HG03442 (cell line): ENCODE data around the gene IP6K2.

Experiments
- ATAC-seq: cut with Tn5 transposase; IDR thresholded peaks from one replicate; pipeline ENCODE4 v1.9.1; 2021; ENCODE audit warnings: mild to moderate bottlenecking, moderate library complexity; ENCODE audit not compliant: unreplicated experiment

Gene IP6K2

DNA sequence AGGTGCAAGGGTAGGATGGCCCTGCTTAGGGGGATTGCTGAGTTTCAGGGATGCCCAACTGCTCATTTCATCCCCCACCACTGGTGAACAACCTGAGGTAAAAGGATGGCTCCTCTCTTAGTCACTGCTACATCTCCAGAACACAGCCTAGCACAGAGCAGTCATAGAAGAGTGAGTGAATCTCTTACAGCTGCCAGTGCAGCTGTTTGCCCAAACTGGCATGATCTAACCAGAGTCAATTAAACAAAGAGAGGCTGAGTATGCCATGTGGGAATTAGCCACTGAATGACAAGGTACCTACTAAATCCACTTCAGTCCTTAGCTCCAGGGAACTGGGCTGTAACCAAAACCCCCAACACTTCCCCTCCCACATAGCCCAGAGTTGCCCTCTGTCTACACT lies 24.5 kb downstream of the IP6K2 start:
- ATAC-seq = no peak

DNA sequence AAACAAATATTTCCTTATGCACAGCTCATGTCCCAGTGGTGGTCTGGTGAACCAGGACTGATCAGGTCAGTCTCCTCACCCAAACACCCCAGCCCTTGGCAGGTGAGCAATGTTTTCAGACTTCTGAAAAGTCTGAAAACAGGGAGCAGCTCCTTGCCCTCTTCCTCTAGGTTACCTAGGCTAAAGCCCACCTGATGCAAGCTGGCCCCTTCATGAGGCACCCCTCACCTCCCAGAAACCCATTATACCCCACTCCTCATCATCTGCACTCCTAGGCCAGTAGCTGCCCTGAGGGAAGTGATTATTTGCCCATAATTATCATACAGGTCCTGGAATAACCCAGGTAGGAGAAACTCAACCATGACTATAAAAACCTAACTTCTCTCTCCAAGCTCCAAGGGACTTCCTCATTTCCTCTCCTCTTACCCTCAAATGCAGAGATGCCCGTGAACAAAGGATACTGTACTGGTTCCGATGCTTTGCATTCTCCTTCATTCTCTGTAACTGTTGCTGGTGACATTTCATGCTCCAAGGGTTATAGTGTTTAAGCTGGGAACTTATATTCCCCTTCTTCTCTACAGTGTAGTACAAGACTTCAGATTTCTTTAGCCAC lies 26.1 kb downstream of the IP6K2 start:
- ATAC-seq = no peak

DNA sequence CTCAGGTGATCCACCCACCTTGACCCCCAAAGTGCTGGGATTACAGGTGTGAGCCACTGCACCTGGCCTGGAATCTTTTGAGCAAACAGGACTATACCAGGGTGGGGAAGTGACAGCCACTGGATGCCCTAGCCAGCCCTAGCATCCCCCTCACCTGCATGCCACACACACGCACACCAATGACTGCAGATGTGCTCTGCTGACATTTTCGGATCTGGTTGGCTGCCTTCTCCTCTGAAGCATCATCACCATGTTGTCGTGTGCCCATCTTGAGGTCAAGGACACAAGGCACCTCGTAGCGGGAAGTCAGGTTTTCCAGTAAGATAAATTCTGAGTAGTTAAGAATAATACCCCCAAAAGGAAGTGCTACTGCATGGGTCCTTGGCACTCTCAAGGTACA lies 27.6 kb downstream of the IP6K2 start:
- ATAC-seq = no peak

DNA sequence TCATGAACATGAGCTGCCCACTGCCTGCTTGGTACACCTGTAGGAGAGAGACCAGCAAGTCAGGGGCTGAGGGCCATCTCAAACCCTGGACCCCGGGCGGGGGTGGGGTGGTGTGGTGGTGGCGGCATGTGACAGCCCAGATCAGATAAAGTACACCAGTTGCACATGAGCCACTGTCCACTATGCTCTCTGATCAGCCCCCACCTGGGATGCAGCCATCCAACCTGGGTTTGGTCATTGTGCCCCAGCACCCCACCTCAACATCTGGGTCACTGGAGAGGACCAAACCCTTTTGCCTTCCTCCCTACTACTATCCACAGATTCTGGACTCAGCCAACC lies 28.3 kb downstream of the IP6K2 start:
- no peak for ATAC-seq

DNA sequence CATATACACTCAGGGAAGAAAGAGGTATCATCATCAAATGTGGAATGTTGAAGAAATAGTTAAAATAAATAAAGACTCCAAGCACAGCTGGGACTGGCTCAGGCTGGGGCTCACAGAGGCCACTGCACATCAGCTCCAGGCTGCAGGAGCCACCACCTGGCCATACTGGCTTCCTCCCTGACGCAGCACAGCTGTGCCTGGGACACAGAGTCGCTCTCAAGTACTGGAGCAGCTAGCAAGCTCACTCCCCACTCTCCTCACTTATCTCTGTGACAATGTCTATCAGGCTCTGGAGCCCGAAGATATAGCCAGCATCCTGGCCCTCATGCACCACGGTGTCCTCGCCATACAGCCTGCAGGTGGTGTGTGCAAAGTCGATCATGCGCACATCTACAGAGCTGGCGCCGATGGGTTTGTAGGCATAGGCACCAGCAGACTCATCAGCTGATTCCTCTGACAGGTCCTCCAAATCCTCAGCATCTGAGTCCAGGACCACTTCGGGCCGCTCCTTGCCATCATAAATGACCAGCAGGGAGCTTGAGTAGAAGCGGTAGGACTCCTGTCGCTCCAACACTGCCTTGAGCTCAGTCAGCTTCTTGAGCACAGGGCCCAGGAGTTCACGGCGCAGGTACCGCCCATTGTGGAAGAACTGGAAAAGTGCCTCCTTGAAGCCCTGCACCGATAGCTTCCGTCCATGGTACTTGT lies 28.8 kb downstream of the IP6K2 start:
- no peak for ATAC-seq

- ATAC-seq = no peak
Measured at GRCh38 chr3:48687220-48687678, 29.8 kb downstream of the IP6K2 start.

GRCh38 chr3:48686538-48687219 lies 30.3 kb downstream of the IP6K2 start:
- ATAC-seq = no peak

DNA sequence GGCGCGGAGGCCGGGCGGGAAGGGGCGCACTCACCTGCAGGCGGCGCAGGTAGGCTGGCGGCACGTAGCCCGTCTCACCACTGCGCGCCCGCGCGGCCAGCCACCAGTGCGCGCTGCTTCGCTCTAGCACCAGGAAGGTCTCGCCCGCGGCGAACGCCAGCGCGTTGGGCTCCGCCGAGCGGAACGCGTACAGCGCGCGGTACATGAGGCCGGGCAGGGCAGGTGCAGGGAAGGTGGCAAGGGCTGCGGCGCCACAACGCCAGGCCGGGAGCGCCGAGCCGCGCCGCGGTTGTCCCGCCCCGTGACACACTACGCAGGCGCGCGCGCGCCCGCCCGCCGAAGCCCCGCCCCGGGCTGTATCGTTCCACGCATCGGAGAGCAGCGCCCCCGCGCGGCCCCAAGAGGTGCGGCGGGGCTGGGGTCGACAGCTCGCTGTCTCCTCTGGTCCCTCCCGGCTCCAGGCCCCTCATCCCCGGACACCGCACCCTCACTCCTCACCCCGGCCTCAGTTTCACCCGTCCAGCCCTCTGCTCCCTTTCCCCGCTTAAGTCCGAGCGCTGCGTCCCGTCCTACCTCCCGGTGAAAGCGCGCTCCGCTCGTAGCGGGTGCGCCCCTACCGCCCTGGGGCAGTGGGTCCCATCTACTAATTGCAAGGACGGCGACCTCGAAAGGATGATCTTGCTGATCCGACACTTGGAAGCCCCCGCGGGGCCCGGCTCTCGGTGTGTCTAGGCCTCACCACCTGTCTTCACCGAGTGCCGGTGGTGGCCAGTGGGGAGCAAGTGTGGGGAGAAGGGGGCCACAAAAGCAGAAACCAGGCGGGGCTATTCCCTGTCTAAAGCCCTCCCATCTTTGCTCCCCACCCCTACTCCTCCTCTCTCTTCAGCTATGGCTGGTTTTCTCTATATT lies 31.2 kb downstream of the IP6K2 start, which contains the start of gene NCKIPSD:
Gene NCKIPSD (minus strand): TSS at position 313 of the 909 bp plus-strand sequence. CDS start 108 bp downstream, at position 205.
- ATAC-seq = peak; percentile 75

- ATAC-seq = no peak
Measured at GRCh38 chr3:48685293-48685602, 31.8 kb downstream of the IP6K2 start.

DNA sequence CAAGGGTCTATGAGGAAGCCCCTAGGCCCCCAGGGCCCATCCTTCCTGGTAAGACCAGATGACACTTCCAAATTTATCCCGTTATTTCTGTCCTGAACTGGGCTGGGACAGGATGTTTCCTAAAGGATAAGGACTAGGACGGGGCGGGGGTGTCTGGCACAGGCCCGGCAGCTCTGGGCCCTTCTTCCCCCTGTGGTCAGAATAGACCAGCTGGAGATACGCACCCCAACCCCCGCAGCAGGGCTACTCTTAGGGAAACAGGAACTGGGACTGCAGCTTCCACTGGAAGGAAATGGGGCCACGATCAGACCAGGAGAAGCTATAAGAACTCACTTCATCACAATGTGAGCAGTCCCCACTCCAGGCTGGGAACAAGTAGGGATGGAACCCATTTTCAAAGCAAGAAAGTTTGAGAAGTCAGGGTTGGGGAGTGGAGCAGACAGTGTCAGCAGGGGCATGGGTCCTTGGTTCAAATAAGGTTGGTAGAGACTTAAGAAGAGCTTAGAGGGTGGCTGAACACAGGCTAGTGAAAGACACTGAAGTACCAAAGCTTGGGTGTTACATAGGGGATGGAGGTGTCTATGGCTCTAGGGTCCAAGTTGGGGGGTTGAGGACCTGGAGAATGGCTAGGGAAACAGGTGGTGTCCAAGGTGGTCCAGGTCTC lies 32.4 kb downstream of the IP6K2 start:
- no peak for ATAC-seq

GRCh38 chr3:48684054-48684349 lies 33.0 kb downstream of the IP6K2 start:
- ATAC-seq = no peak

- no peak for ATAC-seq
Measured at GRCh38 chr3:48682786-48683185, 34.2 kb downstream of the IP6K2 start.

DNA sequence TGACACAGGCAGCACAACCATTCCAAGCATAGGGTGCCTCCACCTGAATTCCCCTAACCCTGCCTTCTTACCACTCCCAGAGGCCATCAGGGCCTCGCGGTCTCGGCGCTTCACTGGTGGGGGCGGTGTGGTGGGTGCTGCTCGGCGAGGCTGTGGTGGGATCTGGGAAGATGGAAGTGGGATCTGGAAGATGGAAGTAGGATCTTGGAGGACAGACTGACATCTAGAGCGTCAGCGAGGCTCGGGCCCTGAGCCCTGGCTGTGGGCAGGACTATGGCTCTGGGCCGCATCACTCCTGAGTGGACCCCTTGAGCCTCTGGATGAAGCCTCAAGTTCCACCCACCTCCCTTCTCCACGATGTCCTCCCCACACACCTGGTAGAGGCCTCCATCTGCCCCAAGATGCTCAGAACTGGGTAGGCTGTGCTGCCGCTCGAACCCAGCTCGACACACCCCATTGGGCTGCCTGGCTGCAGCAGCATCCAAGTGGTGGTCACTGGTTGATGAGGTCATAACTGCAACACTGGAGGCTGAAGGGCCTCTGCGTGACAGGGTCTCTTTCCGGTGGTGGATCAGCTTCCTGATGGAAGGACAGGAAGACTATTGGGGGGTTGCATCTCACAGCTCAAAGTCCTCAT lies 34.9 kb downstream of the IP6K2 start:
- ATAC-seq = no peak

GRCh38 chr3:48681541-48681880 lies 35.5 kb downstream of the IP6K2 start:
- no peak for ATAC-seq

DNA sequence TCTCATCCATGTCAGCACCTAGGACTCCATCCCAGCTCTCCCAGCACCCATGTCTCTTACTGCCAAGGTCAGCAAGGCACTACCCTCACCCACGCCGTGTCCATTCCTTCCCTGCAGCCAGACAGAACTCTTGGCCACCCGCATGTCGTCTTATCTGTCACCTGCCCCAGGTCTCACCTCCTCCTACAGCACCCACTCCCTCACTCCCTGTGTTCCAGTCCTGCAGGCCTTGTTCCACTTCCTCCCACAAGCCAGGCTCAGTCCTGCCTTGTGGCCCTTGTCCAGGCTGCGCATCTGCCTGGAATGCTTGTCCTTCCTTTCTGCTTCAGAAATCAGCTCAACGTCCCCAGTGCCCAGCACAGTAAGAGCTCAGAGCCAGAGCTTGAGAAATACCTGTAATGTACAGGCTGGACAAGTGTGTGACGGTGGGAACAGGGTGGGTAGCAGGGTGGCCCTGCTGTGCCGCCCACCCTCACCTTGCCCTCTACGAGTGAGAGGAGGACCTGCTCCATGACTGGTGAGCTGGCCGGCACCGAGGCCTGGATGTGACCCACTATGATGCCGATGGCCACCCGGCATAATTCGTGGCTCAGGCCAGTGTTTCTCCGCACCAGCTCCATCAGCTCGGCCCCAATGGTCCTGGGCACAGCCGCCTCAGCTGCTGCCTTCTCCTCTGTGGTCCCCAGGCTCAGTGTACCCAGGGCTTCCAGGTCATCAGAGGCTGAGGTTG lies 36.0 kb downstream of the IP6K2 start:
- ATAC-seq = no peak

DNA sequence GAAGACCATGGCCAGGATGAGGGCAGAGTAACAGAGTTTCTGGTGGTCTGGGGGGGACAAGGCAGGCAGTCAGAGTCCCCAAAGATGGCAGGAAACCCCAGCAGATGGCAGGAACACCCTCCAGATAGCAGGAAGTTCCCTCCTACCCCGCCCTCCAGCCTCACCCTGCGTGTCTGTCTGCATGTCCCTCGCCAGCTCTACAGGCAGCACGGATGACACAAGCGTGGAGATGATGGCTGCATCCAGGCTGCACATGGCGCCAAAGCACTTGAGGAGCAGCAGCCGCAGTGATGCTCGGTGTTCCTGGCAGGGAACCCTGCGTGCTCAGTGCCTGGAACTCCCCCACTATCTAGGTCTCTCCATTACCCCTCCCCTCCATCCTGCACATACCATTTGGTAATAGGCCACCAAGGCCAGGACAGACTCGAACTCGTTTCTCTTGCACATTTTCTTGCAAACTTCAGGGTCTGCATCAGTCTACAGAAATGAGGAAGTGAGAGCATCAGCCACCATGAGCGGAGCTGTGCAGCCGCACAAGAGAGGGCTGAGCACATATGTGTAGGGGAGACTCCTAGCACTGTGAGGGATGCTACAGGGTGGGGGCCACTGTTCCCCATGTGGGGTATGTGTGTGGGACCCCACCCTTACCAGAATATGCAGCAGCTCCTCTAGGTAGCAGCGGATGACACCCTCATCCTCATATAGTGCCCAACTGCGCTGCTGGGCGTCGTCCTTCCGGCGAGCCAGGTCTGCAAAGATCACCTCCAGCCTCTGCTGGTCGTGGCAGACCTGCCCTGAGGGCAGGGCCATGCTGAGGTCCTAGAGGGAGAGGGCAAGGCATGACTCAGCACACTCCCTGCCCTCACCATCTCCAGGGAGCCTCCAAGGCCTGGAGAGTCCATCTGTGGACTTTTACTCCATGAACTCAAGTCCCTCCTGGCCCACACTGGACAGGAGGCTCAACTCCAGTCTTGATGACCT lies 37.3 kb downstream of the IP6K2 start:
- no peak for ATAC-seq

DNA sequence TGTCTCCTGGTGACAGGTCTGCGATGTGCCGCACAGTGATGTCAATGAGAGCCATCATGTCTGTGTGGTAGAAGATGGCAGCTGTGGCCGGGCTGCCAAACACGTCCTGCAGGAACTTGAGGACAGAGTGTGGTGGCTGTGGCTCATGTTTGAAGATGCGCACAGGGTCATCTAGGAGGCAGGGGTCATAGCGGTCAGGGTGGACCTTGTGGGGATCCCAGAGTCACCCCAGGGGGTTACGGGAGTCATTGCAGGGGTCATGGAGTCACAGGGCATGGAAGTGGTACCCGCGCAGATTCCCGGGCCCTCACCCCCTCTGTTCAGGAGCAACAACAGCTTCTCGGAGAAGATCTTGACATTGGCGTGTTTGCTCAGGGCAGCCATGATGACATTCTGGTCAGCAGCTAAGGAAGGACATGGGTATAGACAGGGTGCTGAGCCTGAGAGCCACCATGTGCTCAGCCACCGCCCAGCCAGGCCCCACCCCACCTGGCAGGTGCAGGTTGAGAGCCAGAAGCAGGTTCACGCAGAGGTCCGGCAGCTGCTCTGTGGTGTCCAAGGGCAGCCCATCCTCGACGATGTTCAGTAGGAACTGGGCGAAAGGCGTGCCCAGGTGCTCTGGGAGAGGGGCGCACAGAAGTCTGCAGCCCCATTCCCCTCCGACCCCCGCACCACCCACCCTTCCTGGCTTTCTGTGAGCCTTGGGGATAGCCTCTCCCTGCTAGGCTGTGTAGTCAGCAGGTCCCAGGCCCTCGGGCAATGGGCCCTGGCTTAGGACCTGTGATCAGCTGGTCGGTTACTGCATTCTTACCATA lies 38.2 kb downstream of the IP6K2 start:
- ATAC-seq = no peak

DNA sequence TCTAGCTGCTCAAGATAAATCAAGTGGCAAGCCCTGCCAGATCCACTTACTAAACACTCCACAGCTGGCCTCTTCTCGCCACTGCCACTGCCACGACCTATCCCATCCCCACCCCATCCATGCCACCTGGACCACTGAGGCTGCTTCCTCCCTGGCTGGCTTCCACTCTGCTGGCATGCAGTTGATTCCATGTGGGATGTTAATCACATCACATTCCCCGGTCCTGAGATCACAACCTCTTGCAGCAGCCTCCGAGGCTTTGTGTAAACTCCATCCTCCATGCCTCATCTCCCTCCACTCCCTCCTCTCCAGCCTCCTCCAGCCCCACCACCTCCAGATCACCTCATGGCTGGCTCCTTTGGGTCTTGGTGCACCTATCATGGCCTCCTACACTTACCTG lies 39.0 kb downstream of the IP6K2 start:
- no peak for ATAC-seq
